Epithelial cell of proximal tubule (primary cell): ENCODE data around the gene ANKRD28. TPM values are rescaled to one million over a fixed set of nuclear protein-coding genes. Genes with fewer than 3 reads are reported as not detected.
"Not testable (repeated sequence)": the region's sequence is repeated elsewhere in the genome, so short reads cannot be mapped to it uniquely, and the experiment has no call there.

ENCODE experiments used
- DNase-seq: peaks from one replicate; pipeline ENCODE4 v3.0.0-alpha.2; 2011; ENCODE audit warnings: low read depth
- H3K4me3 ChIP-seq: 2 replicates; pipeline ENCODE4 v1.5.1; 2011; ENCODE audit warnings: low read depth, mild to moderate bottlenecking, low read length
- CTCF ChIP-seq: conservative IDR thresholded peaks from 2 replicates; pipeline ENCODE4 v1.5.1; 2012; ENCODE audit warnings: low read depth, mild to moderate bottlenecking, low read length
- total RNA-seq: library from RNA; depleted of rRNA; stranded (reverse); fragments of >200 nt; gene quantifications from 2 replicates; pipeline ENCODE4 v1.2.3, GENCODE V29; 2015

The ANKRD28 gene
- total RNA-seq, 1 donor from 2014 or later: 17.3 TPM

DNA sequence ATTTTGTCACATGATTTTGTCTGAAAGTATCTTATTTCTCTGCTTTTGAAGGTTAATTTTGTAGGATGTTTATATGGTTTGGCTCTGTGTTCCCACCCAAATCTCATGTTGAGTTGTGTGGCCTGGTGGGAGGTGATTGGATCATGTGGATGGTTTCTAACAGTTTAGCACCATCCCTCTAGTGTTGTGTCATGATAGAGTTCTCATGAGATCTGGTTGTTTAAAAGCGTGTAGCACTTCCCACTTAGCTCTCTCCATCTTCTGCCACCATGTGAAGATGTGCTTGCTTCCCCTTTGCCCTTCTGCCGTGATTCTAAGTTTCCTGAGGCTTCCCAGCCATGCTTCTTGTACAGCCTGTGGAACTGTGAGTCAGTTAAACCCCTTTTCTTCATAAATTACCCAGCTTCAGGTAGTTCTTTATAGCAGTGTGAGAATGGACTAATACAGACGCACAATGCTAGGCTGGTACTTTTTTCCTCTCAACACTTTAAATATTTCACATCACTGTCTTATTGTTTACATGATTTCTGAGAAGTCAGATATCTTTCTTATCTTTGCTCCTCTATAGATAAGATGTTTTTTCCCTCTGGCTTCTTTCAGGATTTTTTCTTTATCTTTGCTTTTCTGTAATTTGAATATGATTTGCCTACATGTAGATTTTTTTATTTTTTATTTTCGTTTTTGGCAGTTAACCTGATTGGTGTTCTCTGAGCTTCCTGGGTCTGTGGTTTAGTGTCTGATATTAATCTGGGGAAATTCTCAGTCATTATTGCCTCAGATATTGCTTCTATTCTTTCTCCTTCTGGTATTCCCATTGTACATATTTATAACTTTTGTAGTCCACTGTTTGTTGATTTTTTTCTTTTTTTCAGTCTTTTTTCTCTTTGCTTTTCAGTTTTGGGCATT, 174.0 kb downstream of the ANKRD28 start:
- no peak for TF ChIP-seq CTCF
- H3K4me3 ChIP-seq: no peak overlapping the region
- no peak for DNase-seq

DNA sequence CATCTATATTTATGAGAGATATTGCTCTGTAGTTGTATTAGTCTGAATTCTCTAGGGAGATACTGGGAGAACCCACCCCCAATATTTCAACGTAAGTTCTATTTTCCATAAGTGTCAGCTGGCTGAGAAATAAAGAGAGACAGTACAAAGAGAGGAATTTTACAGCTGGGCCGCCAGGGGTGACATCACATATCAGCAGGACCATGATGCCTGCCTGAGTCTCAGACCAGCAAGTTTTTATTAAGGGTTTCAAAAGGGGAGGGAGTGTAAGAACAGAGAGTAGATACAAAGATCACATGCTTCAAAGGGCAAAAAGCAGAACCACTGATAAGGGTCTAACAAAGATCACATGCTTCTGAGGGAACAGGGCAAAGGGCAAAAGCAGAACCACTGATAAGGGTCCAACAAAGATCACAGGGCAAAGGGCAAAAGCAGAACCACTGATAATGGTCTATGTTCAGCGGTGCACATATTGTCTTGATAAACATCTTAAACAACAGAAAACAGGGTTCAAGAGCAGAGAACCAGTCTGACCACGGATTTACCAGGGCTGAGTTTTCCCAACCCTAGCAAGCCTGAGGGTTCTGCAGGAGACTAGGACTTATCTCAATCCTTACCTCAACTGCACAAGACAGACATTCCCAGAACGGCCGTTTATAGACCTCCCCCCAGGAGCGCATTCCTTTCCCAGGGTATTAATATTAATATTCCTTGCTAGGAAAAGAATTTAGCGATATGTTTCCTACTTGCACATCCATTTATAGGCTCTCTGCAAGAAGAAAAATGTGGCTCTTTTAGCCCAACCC, 177.9 kb downstream of the ANKRD28 start:
- DNase-seq: not testable (repeated sequence)

More for the DNA sequence above, 177.9 kb downstream of the ANKRD28 start:
- not testable (repeated sequence) for H3K4me3 ChIP-seq

Other genes with a start within 250 kb of the ANKRD28 start
- 17.9 and 22.1 TPM in 2 replicates for gene HACL1, start 196.4 kb downstream of the ANKRD28 start, total RNA-seq
- 12.1 and 16.0 TPM in 2 replicates for gene BTD, start 196.2 kb downstream of the ANKRD28 start, total RNA-seq